DMS53 treated with DMSO at 0.1 percent for 48 hours (cell line): ENCODE measurements around the gene PLA2G4B.
A peak's percentile ranks its signal among the peaks of the same experiment; 100 is the strongest.

Source experiments
- DNase-seq: peaks from one replicate; lab custom pipeline; 2025; ENCODE audit not compliant: unreplicated experiment; lab: John Stamatoyannopoulos, UW

PLA2G4B gene

GRCh38 chr15:41849861-41850260 is 11.2 kb downstream of the PLA2G4B start:
- no peak for DNase-seq

GRCh38 chr15:41850482-41851166 is 12.0 kb downstream of the PLA2G4B start:
- DNase-seq, result no peak

DNA sequence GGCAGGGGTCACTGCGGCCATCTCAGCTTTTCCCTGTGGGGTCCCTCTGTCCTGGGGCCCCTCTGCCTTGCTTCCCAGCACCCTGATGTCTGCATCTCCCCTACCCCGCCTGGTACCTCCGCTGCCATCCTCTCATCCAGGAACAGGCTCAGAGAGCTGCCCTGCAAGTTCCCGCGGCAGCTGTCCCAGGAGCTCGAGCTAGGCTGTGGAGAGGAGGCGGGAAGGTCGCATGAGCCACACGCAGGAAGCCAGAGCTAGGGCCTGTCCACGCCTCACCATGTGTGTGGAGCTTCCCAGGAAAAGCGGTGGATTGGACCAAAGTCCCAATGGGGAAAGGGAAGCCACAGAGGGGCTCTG is 12.5 kb downstream of the PLA2G4B start:
- peak; percentile 17 for DNase-seq

- no peak for DNase-seq
Measured at GRCh38 chr15:41851755-41852370, 13.2 kb downstream of the PLA2G4B start.

DNA sequence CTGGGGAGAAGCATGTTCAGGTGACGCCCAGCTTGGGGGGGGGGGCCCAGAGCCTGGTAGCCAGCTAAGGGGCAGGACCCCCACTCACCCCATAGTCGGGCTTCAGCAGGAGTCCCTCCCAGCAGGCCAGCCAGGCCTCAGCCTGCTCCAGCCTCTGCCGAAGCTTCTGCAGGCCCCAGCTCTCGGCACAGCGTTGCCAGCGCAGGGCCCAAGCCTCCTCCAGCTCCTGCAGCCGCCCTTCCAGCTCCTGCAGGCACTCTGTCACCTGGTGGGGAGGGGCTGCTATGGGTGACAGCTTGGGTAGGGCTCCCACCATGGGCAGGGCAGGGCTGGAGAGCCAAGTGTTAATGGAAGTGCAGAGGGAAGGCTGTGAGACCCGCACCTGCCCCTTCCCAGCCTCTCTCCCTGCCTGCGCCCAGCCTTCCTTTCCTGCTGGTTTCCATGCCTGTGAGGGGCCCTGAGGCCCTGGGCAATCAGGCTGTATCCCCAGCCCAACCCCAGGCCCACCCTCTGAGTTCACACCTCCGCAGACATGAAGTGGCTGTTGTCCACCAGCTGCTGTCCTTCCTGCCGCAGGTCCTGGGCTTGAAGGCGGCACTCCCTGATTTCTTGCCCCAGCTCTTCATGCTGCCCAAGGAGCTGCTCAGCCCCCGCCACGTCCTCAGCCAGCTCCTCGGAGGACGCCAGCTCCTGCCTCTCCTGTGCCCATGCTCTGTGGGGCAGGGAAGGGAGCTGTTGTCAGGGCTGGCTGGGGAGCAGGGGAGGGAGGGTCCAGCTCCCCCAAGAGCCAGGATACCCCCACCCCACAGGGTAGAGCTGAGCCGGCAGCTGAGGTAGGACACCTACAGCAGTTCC is 14.3 kb downstream of the PLA2G4B start:
- DNase-seq, result no peak

GRCh38 chr15:41853831-41854230 is 15.2 kb downstream of the PLA2G4B start:
- DNase-seq, result no peak

DNA sequence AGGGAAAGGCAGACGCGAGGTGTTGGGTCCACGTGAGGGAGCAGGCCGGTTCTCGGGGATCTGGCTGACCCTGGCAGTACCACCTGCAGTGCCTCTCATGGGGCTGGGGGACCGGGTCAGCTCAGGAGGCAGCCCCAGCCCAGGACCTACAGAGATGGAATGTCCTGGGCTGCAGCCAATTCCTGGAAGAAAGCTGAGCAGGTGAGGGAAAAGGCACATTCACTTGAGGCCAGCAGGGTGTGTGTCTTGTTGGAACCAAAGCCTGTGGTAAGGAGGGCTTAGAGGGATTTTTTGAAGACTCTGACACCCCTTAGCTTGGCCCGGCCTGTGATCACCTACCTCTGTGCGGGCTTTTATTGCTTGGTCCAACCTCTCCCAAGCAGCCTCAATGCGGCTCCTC is 15.8 kb downstream of the PLA2G4B start:
- DNase-seq, result no peak

- no peak for DNase-seq
Measured at GRCh38 chr15:41855261-41855961, 16.8 kb downstream of the PLA2G4B start.

- DNase-seq, result no peak
Measured at GRCh38 chr15:41856262-41856661, 17.6 kb downstream of the PLA2G4B start.

GRCh38 chr15:41856716-41857115 is 18.1 kb downstream of the PLA2G4B start:
- no peak for DNase-seq

DNA sequence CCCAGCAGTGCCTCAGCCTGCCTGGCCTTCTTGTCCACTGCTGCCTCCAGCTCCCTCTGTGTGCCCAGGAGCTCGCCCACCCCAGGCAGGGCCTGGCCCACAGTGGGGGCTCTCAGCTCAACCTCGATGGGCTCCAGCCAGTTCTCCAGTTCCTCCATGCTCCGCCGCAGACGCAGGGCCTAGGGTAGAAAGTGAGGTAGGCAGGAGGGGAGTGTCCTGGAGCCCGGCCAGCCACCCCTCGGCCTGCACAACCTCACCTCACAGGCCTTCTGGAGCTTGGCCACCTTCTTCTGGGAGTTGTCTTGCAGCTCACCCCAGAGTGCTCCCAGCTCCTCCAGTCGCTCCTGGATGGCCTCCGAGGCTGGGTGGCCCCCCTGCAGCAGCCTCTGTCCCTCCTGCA is 18.7 kb downstream of the PLA2G4B start:
- DNase-seq, result no peak

DNA sequence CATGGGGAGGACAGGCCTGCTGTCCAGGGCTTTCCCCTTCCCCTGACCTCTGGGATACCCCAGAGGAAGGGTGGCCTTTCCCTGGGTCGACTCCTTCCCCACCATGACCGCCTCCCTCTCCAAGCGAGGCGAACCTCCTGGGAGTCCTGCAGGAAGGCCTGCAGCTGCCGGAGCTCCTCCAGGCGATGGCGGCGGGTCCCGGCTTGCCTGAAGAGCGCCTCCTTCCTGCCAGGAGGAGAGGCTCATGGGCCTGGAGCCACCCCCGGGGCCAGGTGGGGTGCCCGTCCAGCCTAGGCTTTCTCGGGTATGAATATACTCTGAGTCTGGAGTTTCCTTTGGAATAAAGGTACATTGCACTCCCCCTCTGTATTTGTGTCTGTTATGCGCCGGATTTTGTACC is 20.1 kb downstream of the PLA2G4B start:
- no peak for DNase-seq

GRCh38 chr15:41860049-41860828 is 21.6 kb downstream of the PLA2G4B start:
- no peak for DNase-seq

- DNase-seq, result no peak
Measured at GRCh38 chr15:41861736-41862356, 23.2 kb downstream of the PLA2G4B start.

GRCh38 chr15:41862515-41863116 is 24.0 kb downstream of the PLA2G4B start:
- DNase-seq, result no peak

DNA sequence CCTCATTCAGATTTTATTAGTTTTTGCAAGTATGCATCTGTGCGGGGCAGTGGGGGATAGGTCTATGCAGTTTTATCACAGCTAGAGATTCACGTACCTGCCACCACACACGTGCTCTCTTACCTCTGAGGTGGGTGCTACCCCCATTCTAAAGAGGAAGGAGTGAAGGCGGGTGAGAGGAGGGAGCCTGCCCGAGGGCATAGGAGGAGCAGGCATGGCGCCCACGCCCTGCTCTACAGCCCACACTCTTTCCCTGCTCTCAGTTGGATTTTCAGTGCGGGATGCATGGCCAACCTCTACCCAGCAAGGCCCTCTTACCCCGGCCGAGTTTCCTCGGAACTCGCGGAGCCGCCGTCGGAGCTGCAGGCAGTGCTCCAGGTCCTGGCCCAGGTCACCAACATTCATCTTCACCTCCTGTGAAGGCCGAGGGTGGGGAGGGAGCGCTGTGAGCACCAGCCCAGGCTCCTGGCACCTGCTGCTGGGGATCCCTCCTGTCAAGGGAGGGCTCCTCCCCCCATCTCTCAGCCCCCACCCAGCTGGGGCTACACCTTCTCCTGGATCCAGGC is 26.9 kb downstream of the PLA2G4B start:
- no peak for DNase-seq

DNA sequence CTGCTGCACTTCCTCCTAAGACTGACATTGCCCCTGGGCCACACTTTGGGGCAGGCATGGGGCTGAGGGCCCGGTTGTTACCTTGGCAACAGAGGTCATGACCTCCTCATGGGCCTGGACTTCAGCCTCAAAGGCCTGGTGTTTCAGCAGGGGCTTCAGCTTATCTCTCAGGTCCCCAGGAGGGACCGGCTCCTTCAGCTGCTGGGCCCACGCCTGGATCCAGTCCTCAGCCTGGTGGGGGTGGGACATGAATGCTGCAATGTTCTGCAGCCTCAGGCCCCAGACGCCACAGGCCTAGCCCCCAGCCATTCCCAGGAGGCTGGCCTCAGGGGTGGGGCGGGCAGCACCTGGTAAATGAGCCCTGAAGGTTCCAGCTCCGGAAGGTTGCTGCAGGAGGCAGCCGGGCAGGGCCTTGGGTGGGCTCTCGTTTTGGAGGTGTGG is 27.6 kb downstream of the PLA2G4B start:
- DNase-seq, result no peak

GRCh38 chr15:41866872-41867579 is 28.4 kb downstream of the PLA2G4B start:
- no peak for DNase-seq

DNA sequence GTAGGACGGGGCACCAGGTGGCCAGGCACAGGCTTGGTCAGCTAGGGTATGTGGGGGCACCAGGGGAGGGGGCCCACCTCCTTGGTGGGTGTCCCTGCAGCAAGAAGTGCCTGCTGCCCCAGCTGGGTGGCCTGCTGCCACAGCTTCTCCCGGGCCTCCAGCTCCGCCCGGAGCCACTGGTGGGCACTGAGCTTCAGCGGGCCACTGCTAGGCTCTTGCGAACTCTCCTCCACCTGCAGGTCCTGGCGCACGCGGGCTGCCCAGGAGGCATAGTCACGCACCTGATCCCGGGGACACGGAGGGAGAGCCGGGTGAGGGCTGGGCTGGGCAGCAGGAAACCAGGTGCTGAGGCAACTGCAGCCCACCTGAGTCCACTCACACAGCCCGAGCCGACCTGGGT is 29.7 kb downstream of the PLA2G4B start:
- DNase-seq, result no peak
